Measurements from ENCODE around the gene SPP2.

The SPP2 gene

GRCh38 chr2:234126146-234126470, 75.6 kb downstream of the SPP2 start:
- TF ChIP-seq CTCF (IDR thresholded peaks at IDR 0.05; ENCODE audit: low read depth, low read length): no peak
- H3K4me3 ChIP-seq (ENCODE audit: low read depth, low read length): no peak overlapping the region
